GM12801 (cell line): ENCODE measurements around the gene ITIH1.

Source experiments
- TF ChIP-seq, protein P1 (sequence below): IDR thresholded peaks from one replicate; pipeline ENCODE4 v1.5.1; 2011; ENCODE audit warnings: control low read depth; ENCODE audit not compliant: insufficient read length; ENCODE audit errors: extremely low read depth

Gene ITIH1

DNA sequence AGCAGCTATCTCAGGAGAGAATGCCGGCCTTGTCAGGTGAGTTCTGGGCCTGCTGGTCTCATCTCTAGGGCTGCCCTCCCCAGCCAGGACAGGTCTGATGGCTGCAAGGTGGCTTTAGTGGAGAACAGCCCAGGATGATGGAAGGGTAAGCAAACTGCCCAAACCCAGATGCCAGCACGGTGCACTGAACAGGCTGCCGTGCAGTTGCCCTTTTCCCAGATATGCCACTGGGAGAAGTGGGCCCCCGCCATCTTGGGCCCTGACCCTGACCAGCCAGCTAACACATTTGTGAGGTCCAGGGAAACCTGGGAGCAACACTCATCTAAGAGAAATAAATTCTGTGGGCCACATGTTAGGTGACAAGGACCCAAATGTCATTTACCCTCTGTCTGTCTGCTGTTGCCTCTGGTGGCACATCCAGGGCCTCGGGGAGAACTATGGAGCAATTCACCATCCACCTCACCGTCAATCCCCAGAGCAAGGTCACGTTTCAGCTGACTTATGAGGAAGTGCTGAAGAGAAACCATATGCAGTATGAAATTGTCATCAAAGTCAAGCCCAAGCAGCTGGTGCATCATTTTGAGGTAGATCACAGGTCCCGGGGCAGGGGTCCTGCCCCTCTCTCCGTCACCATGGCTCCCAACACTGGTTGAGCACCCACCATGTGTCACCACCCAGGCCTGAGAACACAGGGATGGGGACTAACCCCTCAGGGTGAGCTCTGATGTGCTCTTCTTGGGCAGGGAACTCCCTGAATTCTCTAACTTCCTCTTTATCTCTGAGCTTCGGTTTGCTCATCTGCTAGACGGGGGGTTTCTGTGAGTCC is 1.8 kb downstream of the ITIH1 start:
- TF ChIP-seq, protein P1, sequence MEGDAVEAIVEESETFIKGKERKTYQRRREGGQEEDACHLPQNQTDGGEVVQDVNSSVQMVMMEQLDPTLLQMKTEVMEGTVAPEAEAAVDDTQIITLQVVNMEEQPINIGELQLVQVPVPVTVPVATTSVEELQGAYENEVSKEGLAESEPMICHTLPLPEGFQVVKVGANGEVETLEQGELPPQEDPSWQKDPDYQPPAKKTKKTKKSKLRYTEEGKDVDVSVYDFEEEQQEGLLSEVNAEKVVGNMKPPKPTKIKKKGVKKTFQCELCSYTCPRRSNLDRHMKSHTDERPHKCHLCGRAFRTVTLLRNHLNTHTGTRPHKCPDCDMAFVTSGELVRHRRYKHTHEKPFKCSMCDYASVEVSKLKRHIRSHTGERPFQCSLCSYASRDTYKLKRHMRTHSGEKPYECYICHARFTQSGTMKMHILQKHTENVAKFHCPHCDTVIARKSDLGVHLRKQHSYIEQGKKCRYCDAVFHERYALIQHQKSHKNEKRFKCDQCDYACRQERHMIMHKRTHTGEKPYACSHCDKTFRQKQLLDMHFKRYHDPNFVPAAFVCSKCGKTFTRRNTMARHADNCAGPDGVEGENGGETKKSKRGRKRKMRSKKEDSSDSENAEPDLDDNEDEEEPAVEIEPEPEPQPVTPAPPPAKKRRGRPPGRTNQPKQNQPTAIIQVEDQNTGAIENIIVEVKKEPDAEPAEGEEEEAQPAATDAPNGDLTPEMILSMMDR, result no peak

DNA sequence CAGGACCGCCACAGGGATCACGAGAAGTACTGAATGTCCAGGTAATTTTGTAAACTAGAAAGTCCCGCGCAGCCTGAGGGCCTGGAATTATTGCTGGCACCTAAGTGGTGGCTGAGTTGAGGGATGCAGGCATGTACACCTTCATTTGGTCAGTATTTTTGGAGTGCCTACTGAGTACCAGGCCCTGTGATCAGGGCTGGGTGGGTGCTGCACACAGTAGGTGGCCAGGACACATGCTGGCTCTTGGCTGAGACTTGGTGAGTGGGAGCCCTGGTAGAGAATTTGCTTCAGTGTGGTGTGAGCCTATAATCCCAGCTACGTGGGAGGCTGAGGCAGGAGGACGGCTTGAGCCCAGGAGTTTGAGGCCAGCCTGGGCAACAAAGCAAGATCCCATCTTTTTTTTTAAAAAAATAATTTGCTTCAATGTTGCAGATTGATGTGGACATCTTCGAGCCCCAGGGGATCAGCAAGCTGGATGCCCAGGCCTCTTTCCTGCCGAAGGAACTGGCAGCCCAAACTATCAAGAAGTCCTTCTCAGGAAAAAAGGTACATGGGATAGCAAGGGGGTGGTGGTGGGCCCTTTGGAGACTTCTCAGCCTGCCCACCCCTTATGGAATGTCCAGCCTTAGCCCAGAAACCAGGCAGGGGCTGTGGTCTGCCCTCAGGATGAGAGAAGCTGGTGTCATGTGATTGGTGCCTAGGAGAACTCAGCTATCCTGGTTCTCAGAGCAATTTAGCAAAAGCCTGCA is 2.6 kb downstream of the ITIH1 start:
- TF ChIP-seq, protein P1, result no peak

DNA sequence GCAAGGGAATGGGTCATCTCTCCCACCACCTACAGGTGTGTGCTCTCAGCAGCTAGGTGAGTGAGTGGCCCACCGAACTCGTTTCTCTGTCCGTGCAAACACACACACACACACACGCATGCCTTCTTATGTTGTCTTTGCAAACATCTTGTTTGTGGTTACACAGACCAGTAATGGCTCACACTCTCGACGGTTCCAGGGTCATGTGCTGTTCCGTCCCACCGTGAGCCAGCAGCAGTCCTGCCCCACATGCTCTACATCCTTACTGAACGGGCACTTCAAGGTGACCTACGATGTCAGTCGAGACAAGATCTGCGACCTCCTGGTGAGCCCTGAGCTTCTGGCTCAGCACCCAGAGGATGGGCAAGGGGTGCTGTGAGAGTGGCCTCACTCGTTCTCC is 4.3 kb downstream of the ITIH1 start:
- TF ChIP-seq, protein P1, result no peak

DNA sequence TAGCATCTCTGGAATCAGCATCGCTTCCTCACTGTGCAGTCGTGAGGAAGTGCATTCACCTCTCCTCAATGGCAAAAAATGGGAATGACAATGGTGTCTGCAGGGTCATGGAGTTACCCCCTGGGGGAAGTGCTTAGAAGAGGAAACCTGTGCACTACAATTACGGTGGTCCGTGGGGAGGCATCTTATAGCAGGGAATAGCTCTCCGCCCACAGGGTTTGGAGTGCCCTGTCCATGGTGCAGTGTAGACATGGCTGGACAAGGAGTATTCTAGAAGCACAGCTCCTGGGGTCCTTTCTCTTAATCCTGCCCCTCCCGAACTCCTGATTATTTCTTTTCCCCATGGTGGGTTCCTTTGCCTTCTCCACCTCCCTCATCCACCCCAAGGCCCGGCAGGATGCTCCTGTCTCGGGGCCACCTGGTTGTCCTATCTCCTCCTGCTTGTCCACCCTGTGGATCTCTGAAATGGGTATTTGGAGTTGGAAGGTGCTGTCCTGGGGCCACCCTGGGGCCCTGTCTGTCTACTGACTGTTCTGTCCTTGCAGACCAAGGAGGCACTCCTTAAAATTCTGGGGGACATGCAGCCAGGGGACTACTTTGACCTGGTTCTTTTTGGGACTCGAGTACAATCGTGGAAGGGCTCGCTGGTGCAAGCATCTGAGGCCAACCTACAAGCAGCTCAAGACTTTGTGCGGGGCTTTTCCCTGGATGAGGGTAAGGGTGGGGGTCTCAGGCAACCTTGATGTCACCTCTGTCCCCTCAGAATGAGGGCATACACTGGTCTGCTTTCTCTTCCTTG is 5.2 kb downstream of the ITIH1 start:
- TF ChIP-seq, protein P1, result no peak

DNA sequence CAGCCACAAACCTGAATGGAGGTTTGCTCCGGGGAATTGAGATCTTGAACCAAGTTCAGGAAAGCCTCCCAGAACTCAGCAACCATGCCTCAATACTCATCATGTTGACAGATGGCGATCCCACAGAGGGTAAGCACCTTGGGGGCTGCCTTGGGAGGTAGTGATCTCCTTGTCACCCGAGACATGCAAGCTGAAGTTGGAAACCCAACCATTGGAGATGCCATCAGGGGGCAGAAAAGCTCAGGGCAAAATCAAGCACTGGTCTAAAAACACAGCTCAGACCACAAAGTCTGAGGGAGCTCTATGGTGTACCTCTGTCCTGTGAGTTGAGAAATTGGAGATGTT is 5.8 kb downstream of the ITIH1 start:
- TF ChIP-seq, protein P1, result no peak

DNA sequence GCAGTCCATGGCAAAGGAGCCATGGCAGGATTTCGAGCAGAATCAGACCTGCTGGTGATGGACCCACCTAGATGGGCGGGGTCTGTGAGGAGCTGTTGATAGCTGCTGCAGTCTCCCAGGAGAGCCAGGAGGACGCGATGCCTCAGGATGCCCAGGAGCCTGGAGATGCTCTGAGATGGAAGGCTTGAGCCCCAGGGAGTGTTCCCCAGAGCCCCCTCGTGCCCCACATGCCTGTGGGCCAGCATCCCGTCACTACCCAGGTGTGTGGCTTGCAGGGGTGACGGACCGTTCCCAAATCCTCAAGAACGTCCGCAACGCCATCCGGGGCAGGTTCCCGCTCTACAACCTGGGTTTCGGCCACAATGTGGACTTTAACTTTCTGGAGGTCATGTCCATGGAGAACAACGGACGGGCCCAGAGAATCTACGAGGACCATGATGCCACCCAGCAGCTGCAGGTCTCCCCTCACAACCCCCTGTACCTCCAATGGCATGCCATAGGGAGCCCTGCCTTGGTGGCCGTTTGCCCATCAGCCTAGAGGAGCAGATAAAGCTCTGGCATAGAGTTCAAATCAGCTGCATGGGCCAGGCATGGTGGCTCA is 6.7 kb downstream of the ITIH1 start:
- TF ChIP-seq, protein P1, result no peak

DNA sequence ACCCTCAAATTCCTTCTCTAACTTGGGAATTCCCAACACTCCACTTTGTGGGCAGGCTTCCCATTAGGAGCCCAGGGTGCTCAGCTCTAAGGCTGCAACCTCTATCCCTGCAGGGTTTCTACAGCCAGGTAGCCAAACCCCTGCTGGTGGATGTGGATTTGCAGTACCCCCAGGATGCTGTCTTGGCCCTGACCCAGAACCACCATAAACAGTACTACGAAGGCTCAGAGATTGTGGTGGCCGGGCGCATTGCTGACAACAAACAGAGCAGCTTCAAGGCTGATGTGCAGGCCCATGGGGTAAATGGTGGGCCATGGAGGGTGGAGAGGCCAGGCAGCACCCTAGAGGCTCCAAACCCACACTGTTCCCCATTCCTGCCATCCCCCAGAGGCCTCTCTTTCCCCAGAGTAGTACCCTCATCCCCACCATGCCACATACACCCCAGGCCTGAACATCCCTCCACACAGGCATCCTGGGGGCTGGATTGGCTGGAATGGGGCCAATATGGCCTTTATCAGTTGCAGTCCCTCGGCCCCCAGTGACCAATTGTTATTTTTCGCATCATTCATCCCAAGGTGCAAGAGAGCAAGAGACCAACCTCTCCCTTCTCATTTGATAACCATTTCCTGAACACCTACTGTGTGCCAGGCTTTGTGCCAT is 7.7 kb downstream of the ITIH1 start:
- TF ChIP-seq, protein P1, result no peak
